GM19463 (cell line): ENCODE measurements around the gene FSD1L.
"Not testable (repeated sequence)": the region's sequence is repeated elsewhere in the genome, so short reads cannot be mapped to it uniquely, and the experiment has no call there.

Experiments
- ATAC-seq: cut with Tn5 transposase; IDR thresholded peaks from one replicate; pipeline ENCODE4 v1.9.1; 2021; ENCODE audit warnings: mild to moderate bottlenecking, moderate library complexity; ENCODE audit not compliant: unreplicated experiment

Gene FSD1L

DNA sequence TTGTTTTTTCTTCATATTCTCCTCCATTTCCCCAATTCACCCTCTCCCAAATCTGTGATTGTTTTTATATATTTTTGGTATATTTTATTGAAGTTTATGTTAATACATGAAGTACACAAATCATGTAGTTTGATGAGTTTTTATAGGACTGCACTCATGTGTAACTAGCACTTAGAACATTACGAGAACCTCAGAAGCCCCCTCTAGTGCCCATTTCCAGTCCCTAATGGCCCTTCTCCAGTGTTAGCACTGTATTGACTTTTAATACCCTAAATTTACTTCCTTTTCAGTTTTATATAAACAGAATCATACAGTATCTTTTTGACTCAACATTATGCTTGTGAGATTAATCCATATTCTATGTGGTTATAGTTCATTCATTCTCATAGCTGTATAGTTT lies 91.6 kb downstream of the FSD1L start:
- no peak for ATAC-seq

DNA sequence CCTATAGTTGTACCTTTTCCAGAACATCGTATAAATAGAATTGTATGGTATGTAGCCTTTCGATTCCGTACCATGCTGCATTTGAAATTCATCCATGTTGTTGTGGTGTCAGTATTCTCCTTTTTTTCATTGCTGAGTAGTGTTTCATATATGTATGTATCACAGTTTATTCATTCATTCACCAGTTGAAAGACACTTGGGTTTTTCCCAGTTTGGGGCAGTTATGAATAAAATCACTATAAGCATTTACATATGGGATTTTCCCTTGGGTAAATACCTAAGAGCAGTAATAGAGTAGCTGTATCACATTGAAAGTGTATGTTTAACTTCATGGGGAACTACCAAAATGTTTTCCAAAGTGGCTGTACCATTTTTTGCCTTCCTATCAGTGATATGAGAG lies 94.0 kb downstream of the FSD1L start:
- peak; percentile 94 for ATAC-seq

DNA sequence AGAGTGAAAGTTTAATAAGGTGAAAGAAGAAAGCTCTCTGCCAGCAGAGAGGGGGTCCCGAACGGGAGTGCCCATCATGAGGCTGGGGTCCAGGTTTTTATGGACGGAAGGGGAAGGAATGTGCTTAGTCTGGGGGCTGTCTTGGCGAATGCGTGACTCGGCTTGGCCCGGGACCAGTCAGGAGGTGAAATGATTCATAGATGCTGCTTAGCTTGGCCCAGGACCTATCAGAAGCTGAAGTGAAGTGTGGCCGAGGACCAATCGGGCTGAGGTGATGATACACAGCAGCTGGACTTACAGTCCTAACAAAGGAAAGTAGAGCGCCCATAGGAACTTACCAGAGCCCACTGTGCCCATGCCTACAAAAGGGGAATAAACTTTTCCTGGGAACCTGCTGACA lies 106.2 kb downstream of the FSD1L start:
- ATAC-seq, result no peak

DNA sequence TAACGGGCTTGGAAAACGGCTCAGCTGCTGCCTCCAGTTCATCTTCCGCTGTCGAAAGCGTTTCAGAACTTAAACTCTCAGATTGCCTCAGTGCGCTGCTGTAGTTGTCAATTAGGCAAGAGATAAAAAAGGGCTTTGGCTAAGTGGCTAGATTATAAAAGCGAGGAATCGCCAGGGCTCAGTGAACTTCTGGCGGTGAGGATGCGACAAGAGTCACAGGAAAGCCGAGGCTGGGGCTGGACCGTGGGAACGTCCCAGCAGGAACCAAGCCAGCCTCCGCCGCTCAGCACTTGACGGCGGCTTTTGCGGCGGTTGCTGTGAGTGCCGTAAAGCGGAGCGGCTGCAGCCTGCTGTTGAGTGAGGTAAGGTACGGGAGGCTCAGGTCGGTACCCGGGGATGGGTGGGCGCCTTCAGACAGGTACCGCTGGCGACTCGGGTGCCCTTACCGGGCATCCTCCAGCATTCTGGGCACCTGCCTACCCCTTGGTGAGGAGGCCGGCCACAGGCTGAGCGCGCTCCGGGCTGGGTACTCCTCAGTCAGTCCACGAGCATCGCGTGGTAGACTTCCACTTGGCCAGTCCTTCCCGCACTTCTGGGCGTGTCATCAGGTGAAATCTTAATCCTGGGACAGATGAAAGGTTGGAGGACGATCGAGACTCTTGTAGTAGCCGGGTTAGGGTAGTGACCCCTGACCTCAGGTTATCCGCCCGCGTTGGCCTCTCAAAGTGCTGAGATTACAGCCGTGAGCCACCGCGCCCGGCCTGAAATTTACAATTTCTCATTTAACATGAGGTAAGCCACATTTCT lies 110.2 kb downstream of the FSD1L start, which contains the start of gene FKTN:
Gene FKTN (plus strand): TSS at position 328 of the 807 bp plus-strand sequence. CDS start 16,902 bp downstream, outside the sequence.
- ATAC-seq, result peak; percentile 98

DNA sequence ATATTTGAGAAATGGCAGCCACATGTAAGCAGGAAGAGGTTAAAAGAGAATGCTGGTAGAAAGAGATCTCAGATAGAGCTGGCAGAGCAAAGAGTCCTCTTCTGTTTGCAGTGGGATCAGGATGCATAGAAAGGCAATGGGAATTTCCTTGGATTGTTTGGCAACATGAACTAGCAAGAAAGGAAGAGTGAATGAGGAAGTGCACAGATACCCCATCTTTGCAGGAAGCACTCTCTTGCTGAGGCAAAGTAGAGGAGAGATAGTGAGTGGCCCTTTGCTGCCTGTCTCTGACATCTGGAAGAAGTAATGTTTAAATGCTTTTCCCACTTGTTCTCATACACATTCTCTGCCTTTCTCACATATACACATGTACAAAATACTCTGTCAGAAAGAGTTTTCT lies 124.6 kb downstream of the FSD1L start:
- ATAC-seq, result no peak

DNA sequence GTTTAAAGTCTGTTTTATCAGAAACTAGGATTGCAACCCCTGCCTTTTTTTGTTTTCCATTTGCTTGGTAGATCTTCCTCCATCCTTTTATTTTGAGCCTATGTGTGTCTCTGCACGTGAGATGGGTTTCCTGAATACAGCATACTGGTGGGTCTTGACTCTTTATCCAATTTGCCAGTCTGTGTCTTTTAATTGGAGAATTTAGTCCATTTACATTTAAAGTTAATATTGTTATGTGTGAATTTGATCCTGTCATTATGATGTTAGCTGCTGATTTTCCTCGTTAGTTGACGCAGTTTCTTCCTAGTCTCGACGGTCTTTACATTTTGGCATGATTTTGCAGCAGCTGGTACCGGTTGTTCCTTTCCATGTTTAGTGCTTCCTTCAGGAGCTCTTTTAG lies 132.1 kb downstream of the FSD1L start:
- ATAC-seq, result not testable (repeated sequence)

DNA sequence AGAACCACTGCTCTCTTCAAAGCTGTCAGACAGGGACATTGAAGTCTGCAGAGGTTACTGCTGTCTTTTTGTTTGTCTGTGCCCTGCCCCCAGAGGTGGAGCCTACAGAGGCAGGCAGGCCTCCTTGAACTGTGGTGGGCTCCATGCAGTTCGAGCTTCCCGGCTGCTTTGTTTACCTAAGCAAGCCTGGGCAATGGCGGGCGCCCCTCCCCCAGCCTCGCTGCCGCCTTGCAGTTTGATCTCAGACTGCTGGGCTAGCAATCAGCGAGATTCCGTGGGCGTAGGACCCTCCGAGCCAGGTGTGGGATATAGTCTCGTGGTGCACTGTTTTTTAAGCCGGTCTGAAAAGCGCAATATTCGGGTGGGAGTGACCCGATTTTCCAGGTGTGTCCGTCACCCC lies 133.7 kb downstream of the FSD1L start:
- not testable (repeated sequence) for ATAC-seq

DNA sequence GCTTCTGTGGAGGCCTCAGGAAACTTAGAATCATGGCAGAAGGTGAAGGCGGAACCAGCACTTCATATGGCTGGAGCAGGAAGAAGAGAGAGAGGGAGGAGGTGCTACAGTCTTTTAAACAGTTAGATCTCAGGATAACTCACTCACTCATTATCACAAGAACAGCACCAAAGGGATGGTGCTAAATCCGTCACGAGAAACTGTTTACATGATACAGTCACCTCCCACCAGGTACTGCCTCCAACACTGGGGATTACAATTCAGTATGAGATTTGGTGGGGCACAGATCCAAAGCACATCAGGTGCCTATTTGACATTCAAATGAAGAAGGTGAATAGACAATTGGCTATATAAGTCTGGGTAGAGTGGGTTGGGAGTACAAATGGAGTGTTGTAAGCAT lies 145.3 kb downstream of the FSD1L start:
- ATAC-seq, result no peak
